ENCODE data around the gene SPRR1B. TPM values are rescaled to one million over a fixed set of nuclear protein-coding genes. Genes with fewer than 3 reads are reported as not detected.
"Not testable (repeated sequence)": the region's sequence is repeated elsewhere in the genome, so short reads cannot be mapped to it uniquely, and the experiment has no call there.

Gene SPRR1B, protein sequence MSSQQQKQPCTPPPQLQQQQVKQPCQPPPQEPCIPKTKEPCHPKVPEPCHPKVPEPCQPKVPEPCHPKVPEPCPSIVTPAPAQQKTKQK
- not detected in 2 replicates for polyA plus RNA-seq (2014; cell fraction: cytosol; rRNA removed)
- not detected in 2 replicates for polyA plus RNA-seq (2014; cell fraction: nucleus; rRNA removed)

DNA sequence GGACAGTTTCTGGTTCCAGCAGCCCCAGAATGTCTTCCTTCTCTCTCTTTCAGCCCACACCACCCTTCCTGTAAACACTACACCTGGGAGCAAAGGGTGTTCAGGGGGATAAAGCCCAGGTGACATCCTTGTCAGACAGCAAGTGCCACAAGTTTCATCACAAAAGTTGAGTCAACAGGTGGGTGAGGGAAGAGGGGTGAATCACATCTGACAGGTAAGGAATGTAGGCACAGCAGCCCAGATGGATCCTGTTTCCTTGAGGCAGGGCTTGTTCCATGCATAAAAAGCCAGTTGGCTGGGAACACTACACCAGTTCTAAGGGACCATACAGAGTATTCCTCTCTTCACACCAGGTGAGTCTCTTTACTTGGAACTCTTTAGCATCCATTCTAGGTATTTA, at the start of gene SPRR1B:
Gene SPRR1B (plus strand): TSS at position 309 of the 400 bp plus-strand sequence. CDS start 1,143 bp downstream, outside the sequence.
- DNase-seq (ENCODE audit: low spot score): no peak

DNA sequence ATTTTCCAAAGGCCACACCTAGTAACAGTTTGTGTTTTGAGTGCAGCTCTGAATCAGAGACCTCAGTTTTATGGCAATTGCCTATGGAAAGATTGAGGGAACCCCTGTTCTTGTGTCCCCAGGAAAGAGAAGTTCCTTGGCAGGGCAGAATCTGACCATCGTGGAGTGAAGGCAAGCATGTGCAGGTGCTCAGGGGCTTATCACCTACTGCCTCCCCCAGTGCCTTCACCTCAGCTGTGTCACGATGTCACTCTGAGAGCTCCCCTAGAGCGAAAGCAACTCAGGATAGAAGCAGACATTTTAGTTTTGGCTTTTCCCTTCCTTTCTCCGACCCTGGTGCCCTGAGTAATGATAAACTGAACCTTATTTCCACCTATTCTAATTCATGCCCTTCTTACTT, 48.9 kb upstream of the SPRR1B start:
- no peak for DNase-seq (ENCODE audit: low spot score)

DNA sequence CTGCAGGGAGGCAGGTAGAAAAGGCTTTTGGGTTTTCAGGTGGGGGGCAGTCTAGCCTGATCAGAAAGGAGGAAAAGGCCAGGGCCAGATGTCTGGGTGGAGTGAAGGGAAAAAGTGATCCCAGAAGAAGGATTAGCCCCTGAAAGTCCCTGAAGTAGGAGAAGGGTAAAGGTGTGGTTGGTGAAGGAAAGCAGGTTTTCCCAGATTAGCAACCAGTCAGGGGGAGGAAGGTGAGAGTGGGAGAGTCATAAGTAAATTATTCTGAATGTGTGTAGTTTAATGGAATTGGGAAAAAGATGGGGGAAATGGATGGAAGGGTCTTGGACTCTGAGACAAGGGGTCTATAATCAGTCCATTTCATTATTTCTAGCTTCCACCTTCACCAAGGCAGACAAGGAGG, 47.8 kb upstream of the SPRR1B start:
- DNase-seq (ENCODE audit: low spot score): no peak

DNA sequence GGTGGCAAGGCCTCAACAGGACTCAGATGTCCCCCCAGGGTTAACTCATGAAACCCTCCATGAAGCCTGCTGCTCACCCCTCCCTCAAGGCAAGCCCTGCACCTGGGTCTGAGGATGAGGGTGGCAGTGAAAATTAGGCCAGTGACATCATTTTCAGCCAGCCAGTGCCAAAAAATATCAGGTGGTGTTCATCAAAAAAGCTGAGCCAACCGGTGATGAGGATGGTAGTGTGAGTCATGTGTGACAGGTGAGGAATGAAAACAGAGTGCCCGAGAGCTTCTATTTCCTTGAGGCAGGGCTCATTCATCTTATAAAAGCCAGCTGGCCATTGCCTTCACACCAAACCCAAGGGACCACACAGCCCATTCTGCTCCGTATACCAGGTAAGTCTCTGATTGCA, 47.3 kb upstream of the SPRR1B start, which contains the start of gene SPRR1A:
Gene SPRR1A (plus strand): TSS at position 339 of the 400 bp plus-strand sequence. CDS start 1,150 bp downstream, outside the sequence.
- no peak for DNase-seq (ENCODE audit: low spot score)

DNA sequence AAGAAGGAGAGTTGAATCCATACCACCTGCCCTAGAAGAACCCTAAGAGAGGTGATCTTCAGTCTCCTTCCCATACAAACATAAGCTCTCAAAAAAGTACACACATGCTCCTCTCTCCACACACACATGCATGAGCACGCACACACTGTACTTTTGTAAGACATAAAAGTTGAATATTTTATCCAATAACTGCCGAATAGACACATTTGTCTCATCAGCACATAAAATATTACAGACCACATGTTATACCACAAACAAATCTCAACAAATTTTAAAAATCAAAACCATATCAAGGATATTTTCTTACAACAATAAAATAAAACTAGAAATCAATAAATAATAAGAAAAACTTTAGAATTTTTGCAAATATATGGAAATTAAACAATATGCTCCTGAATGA, 44.4 kb upstream of the SPRR1B start:
- DNase-seq (ENCODE audit: low spot score): no peak

DNA sequence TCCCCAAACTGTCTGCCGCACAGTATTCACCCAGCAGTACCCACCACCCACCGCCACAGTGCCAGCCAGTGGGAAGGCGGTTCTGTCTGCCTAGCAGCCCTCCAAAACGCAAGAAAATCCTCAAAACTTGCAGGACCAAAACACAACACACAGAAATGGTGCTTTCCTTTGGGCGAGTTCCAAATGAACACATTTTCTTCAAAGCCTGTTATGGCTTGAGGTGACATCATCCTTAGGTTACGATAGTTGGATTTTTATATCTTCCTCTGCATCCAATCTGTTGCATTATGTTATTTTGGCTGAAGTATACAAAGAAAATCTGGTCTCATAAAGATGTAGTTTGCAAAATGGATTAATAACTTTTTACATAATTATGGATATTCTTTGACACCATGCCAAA, 37.8 kb upstream of the SPRR1B start:
- no peak for DNase-seq (ENCODE audit: low spot score)

DNA sequence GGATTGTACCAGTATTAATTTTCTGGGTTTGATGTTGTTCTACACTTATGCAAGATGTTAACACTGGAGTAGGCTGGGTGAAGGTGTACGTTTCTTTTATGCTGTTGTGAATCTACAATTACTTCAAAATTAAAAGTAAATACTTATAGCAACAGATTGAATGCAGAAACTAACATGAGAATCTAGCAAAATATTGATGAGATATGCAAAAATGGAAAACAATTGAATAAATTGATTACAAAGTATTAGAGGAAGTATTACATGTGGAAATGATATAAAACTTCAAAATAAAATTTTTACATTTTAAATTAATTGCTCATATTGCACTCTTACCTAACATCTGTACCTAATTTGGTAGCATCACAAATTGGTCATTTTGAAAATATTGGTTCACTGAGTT, 35.2 kb upstream of the SPRR1B start:
- no peak for DNase-seq (ENCODE audit: low spot score)

DNA sequence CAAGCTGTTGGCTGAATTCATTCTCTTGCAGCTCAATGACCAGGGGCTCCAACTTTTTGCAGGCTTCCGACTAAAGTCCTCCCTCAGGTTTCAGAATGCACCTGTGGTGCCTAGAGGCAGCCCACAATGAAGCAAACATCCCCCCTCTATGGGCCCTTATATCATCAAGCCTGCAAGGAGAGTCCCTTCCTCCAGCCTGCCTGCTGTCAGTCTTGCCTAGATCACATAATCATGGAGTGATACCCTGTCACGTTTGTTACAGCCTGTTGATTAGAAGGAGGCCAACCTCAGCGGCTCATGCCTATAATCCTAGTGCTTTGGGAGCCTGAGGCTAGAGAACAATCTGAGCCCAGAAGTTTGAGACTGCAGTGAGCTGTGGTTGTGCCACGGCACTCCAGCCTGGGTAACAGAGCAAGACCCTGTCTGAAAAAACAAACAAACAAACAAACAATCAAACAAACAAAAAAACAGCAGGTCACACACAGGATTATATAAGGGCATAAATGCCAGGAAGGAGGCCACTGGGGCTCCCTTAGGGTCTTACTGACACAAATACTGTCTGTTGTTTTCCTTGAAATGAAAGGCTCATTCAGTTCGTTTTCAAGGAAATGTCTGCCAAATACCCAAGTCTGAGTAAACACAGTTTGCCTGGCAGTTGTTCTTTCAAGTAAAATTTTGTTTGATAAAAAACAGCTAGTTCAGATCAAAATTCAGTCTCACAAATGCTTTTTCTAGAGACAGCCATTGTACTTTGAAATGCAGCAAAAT, 34.2 kb upstream of the SPRR1B start:
- DNase-seq (ENCODE audit: low spot score): no peak

DNA sequence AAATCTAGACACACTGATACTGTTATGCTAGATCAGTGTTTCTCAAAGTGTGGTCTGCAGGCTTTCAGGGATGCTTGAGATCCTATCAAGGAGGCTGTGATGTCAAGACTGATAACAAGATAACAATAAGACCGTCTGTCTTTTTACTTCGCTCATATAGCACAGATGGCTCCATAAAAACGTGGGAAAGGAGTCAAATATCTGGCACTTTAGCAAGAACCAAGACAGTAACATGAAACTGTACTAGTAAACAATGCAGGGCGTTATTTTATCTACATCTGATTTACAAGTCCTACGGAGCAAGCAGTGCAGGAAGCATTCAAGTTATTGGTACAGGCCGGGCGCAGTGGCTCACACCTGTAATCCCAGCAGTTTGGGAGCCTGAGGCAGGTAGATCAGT, 33.1 kb upstream of the SPRR1B start:
- no peak for DNase-seq (ENCODE audit: low spot score)

DNA sequence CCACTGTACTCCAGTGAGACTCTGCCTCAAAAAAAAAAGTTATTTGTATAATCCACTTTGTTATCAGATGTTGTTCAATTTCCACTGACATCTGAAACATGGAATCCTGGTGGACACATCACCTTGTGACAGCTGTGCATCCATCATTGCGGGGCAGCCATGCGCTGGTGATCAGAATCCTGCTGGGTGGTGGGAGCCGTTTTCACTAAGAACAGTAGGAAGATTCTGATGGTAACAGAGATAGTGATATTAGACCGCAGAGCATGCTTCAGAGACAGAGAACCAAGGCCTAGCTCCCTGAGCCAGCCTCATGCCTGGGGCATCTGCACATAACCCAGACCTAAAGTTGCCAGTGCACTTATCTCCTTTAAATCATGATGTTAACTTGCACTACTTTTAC, 32.5 kb upstream of the SPRR1B start:
- no peak for DNase-seq (ENCODE audit: low spot score)

DNA sequence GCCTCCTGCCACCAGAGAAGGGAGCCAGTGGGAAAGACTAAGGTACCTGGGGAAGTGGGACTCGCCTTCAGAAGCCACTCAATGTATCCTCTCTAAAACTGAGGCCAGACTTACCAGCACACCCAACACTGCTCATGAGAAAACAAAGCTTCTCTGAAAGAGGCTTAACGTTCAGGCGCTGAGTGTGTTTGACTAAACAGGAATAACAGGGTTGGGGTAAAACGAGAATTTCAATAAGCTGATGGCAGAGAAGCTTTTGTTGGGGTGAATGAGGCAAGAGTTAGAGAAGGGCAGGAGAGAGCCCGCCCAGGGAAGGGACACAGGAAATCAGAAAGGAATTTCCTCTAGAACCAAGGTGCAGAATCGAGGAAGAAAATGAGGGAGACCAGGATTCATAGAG, 31.2 kb upstream of the SPRR1B start:
- DNase-seq (ENCODE audit: low spot score): no peak

DNA sequence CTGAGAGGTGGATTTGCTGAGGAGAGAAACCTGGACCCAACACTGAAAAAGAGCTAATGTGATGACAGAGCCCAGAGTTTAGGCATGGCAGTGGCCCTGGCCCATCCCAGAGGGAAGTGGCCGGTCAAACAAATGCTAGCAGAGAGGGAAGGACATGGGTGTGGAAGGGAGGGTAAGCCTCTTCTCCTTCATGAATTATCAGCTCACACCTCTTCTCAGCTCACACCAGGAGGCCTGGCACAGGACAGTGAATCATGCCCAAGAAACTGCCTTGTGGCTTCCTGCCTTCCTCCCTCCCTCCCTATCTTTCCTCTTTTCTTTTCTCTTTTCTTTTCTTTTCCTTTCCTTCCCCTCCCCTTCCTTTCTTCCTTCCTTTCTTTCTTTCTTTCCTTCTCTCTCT, 30.7 kb upstream of the SPRR1B start:
- DNase-seq (ENCODE audit: low spot score): no peak

DNA sequence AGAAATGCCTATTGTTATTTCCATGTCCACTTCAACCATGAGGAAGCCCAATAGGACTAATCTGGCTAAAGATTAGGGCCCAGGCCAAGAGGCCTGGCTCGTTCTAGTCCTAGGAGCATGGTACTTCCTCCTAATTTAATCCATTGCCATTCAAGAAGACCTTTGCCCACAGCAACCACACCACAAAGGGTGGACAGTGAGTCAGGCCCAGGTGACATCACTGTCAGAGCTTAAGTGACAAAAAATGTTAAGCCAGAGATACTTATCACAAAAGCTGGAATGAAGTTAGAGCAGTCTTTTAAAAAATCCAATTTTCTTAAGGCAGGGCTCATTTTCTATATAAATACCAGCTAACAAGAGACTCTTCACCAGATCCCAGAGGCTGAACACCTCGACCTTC, 29.6 kb upstream of the SPRR1B start, which contains the start of gene SPRR3:
Gene SPRR3 (plus strand): TSS at position 368 of the 400 bp plus-strand sequence. CDS start 1,272 bp downstream, outside the sequence.
- DNase-seq (ENCODE audit: low spot score): no peak

DNA sequence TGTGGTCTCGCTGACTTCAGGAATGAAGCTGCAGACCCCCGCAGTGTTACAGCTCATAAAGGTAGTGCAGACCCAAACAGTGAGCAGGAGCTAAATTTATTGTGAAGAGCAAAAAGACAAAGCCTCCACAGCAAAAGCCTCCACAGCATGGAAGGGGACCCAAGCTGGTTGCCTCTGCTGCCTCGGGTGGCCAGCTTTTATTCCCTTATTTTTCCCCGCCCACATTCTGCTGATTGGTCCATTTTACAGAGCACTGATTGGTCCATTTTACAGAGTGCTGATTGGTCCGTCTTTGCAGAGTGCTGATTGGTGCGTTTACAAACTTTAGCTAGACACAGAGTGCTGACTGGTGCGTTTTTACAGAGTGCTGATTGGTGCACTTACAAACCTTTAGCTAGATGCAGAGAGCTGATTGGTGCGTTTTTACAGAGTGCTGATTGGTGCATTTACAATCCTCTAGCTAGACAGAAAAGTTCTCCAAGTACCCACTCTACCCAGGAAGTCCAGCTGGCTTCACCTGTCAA, 19.7 kb upstream of the SPRR1B start:
- DNase-seq (ENCODE audit: low spot score): not testable (repeated sequence)

DNA sequence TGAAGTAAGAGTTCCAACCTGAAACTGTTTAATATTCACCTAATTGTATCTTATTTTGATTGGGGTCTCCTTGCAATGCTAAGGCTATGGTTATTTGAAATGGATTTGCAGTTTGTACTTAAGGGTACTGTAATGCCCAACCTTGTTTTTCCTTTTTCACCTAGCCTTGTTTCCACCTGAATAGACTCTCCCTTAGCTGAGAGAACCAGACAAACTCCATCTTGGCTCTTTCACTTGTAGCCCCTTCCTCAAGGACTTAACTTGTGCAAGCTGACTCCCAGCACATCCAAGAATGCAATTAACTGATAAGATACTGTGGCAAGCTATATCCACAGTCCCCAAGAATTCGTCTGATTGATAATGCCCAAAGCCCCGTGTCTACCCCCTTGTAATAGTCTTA, 9.2 kb upstream of the SPRR1B start:
- not testable (repeated sequence) for DNase-seq (ENCODE audit: low spot score)

DNA sequence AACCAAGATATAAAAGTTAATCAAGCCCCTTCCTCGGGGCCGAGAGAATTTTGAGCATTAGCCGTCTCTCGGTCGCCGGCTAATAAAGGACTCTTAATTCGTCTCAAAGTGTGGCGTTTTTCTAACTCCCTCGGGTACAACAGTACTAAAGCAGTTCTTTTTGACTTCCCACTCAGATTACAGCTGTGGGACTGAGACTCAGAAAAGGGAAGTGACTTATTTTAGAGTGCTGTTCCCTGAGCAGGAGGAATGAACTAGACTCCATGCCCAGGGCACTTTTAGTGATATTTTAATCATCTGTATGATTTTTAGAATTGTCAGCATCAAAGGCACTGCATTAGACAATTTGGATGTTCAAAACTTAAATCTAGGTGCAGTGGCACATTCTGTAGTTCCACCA, 8.7 kb upstream of the SPRR1B start:
- not testable (repeated sequence) for DNase-seq (ENCODE audit: low spot score)

DNA sequence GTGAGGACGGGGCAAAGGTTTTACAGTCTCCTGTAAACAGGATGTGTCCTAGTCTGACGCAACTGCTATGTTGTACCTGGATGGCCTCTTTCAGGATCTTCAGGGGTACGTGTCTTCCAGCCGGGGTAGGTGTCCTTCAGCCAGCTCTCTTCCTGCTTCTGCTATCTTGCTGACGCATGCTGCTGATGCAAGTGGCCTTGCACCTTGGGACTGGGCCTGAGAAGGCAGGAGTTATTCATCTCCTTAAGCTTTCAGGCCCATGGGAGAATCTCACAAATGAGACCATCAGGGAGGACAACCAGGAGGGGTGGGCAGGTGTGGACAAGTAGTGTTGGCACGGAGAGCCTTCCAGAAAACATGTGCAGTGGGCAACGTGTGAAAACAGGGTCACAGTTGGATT, 7.9 kb upstream of the SPRR1B start:
- DNase-seq (ENCODE audit: low spot score): no peak

DNA sequence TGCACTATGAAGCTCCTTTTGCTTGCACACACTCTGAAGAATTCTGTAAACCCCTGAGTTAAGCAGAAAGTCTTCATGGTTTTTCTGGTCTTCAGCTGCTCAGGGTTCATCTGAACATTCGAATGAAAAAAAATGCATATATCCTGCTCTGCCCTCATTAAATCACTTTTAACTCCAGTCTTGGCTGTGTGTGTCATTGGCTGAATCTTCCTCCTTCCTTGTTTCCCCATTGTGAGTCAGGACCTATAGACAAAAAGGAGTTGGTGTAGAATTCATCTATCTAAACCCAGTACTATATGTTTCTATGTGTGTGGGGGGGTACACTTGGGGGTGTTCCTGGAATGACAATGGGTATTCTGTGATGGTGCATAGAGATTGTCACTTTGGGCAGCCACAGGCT, 6.6 kb upstream of the SPRR1B start:
- no peak for DNase-seq (ENCODE audit: low spot score)

DNA sequence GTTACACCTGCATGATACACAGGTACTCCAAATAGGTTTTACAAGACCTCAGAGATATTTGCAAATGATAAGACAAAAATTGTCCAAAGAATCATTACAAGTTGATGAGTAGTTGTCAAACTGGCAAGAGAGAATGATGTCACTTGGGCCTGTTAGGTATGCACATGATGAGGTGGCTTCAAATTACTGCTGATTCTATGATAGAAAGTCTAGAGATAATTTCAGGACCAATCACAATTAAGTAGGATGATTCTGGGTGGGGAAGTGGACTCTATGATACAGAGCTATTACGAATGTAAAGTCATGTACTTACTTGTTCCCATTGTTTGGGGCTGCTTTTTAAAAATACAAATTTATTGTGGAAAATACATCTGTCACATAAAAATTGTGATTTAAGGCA, 5.2 kb upstream of the SPRR1B start:
- DNase-seq (ENCODE audit: low spot score): no peak

DNA sequence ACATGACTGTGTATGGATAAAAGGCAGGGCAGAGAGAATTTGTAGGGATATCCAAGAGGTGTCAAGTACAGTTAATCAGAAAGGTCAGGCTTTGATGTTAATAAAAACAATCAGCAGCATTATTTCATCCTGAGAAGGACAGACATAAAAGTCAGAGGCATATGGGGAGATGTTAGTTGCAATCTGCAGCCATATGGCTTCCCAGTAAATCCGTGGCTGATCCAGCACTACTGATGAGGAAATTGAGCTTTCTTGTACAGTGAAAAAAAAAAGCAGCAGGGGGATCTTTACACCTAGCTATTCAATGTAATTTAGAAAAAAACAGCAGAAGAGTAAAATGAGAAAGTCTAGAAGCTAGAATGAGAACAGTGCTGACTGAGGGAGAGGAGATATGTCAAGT, 2.2 kb upstream of the SPRR1B start:
- no peak for DNase-seq (ENCODE audit: low spot score)

DNA sequence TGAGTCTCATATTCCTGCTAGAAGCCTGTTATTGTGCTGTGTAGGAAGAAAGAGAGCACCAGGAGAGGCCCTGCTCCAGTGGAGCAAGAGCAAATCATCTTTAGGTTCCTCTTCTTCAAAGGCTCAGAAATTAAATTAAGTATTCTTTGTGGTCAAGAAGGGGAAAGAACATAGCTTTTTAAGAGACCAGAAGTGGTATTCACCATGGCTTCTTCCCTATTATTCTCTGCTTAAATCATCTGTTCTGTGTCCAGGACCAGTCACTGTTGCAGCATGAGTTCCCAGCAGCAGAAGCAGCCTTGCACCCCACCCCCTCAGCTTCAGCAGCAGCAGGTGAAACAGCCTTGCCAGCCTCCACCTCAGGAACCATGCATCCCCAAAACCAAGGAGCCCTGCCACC, 1.1 kb downstream of the SPRR1B start:
- no peak for DNase-seq (ENCODE audit: low spot score)

DNA sequence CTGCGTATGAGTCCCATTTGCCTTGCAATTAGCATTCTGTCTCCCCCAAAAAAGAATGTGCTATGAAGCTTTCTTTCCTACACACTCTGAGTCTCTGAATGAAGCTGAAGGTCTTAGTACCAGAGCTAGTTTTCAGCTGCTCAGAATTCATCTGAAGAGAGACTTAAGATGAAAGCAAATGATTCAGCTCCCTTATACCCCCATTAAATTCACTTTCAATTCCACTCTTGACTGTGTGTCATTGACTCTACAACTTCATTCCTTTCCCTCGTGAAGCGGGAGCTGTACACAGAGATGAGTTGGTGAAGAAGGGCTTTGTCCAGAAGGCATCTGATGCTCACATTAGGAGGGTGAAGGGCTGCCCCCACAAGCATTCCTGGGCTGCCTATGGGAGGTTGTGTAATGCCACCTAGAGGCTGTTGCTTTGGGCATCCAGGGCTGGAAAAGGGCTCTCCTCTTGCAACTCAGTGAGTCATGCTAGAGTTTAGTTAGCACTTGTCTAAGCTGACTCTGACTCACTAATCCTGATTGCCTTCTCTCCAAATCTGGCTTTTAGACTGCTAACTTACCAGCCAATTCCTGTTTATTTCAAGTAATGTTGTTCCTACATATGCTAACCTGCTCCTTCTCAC, 1.8 kb downstream of the SPRR1B start:
- no peak for DNase-seq (ENCODE audit: low spot score)

DNA sequence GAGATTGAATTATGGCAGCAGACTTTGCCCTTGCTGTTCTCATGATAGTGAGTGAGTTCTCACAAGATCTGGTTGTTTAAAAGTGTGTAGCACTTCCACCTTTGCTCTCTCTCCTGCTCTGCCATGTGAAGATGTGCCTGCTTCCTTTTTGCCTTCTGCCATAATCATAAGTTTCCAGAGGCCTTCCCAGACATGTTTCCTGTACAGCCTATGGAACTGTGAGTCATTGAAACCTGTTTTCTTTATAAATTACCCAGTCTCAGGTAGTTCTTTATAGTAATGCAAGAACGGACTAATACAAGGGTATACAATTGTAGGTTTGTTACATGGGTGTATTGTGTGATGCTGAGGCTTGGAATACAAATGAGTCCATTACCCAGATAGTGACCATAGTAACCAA, 4.2 kb downstream of the SPRR1B start:
- no peak for DNase-seq (ENCODE audit: low spot score)

All from SK-N-DZ (cell line).